Hepatocyte (in vitro differentiated cells): ENCODE results near the gene SLC9A2. TPM values are rescaled to one million over a fixed set of nuclear protein-coding genes. Genes with fewer than 3 reads are reported as not detected.

Source experiments
- DNase-seq: peaks from one replicate; pipeline ENCODE4 v3.0.0-alpha.2; 2016; ENCODE audit warnings: low spot score
- H2AFZ ChIP-seq: fragments of 200-600 bp; sonication (generic); 2 replicates; pipeline ENCODE4 v1.6.0; 2016; ENCODE audit warnings: antibody characterized with exemption, mild to moderate bottlenecking
- H3K27ac ChIP-seq: fragments of 200-600 bp; sonication (generic); 2 replicates; pipeline ENCODE4 v1.5.1; 2016; ENCODE audit warnings: mild to moderate bottlenecking
- H3K27me3 ChIP-seq: fragments of 200-600 bp; sonication (generic); 2 replicates; pipeline ENCODE4 v1.6.1; 2016
- H3K36me3 ChIP-seq: fragments of 200-600 bp; sonication (generic); replicated peaks from 2 replicates; pipeline ENCODE4 v1.5.1; 2016; ENCODE audit warnings: low read depth; ENCODE audit not compliant: insufficient read depth
- H3K4me1 ChIP-seq: fragments of 200-600 bp; sonication (generic); 2 replicates; pipeline ENCODE4 v1.5.1; 2016; ENCODE audit warnings: mild to moderate bottlenecking, moderate library complexity; ENCODE audit not compliant: insufficient read depth
- H3K4me2 ChIP-seq: fragments of 200-600 bp; sonication (generic); 2 replicates; pipeline ENCODE4 v1.6.0; 2016
- H3K4me3 ChIP-seq: fragments of 200-600 bp; sonication (generic); 2 replicates; pipeline ENCODE4 v1.5.1; 2016; ENCODE audit warnings: mild to moderate bottlenecking
- H3K79me2 ChIP-seq: fragments of 200-600 bp; sonication (generic); 2 replicates; pipeline ENCODE4 v1.6.0; 2017; ENCODE audit warnings: mild to moderate bottlenecking
- H3K9me2 ChIP-seq: fragments of 200-600 bp; sonication (generic); replicated peaks from 2 replicates; pipeline ENCODE4 v1.6.0; 2017; ENCODE audit warnings: mild to moderate bottlenecking; ENCODE audit not compliant: insufficient read depth
- H3K9me3 ChIP-seq: fragments of 200-600 bp; sonication (generic); 2 replicates; pipeline ENCODE4 v1.5.1; 2016; ENCODE audit warnings: low read depth, mild to moderate bottlenecking
- H4K20me1 ChIP-seq: fragments of 200-600 bp; sonication (generic); 2 replicates; pipeline ENCODE4 v1.6.0; 2016; ENCODE audit warnings: mild to moderate bottlenecking; ENCODE audit not compliant: insufficient read depth, poor library complexity, severe bottlenecking
- CTCF ChIP-seq: fragments of 200-600 bp; sonication (generic); IDR thresholded peaks from 2 replicates; pipeline ENCODE4 v1.5.1; 2016; ENCODE audit warnings: antibody characterized with exemption, mild to moderate bottlenecking; ENCODE audit not compliant: poor library complexity
- EZH2 ChIP-seq: fragments of 200-600 bp; sonication (generic); IDR thresholded peaks from 2 replicates; pipeline ENCODE4 v1.6.1; 2016; ENCODE audit warnings: antibody characterized with exemption, mild to moderate bottlenecking, borderline replicate concordance
- EZH2phosphoT487 ChIP-seq: fragments of 200-600 bp; sonication (generic); IDR thresholded peaks from one replicate; pipeline ENCODE4 v1.6.1; 2018; ENCODE audit warnings: antibody characterized with exemption, mild to moderate bottlenecking, low read depth, moderate library complexity; ENCODE audit not compliant: unreplicated experiment, severe bottlenecking
- WGBS: methylation state at CpG from one replicate; pipeline ENCODE4 v1.1.6; 2016; ENCODE audit warnings: low lambda C conversion rate; ENCODE audit errors: missing lambda C conversion rate; 5-methylcytosine and 5-hydroxymethylcytosine counted together
- polyA plus RNA-seq: library from polyadenylated mRNA; unstranded; fragments of >200 nt; fragmentation: Nextera tagmentation; extraction: Ambion mirVana; gene quantifications from 2 replicates; pipeline ENCODE4 v1.2.1, GENCODE V29; 2016
- total RNA-seq: library from RNA; depleted of rRNA; stranded (reverse); fragments of >200 nt; gene quantifications from 2 replicates; pipeline ENCODE4 v1.2.3, GENCODE V29; 2014

SLC9A2 gene
- total RNA-seq: 2.1 and 2.7 TPM in 2 replicates
- 0.52 and 1.1 TPM in 2 replicates for polyA plus RNA-seq

DNA sequence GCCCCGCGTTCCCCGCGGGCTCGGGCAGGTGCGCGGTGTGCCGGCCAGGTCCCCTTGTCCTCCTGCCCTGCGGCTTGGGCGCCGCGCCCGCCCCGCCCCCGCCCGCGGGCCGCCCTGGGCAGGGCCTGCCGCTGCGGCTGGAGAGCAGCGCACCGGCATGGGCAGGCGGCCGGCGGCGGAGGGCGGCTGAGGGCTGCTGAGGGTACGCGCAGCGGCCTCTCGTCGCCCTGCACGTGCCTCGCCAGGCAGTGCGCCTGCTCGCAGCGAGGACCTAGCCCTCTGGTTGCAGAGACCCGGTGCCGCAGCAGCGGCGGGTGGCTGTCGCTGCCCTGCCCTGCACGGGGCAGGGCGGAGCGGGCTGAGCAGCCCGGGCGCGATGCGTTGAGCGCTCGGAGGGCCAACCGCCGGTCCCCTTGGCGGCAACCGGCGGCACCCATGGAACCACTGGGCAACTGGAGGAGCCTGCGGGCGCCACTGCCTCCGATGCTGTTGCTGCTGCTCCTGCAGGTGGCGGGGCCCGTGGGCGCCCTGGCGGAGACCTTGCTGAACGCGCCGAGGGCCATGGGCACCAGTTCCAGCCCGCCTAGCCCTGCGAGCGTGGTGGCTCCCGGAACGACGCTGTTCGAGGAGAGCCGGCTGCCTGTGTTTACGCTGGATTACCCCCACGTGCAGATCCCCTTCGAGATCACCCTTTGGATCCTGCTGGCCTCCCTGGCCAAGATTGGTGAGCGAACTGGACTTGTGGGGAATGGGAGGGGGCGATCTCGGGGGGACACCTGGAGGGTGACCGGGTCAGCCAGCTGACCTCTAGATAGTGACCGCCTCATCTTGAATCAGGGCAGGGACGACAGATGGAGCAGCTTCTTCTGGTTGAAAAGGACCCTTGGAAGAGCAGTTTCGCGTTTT, at the start of gene SLC9A2:
Gene SLC9A2 (plus strand): TSS at position 140 of the 906 bp plus-strand sequence. CDS start 296 bp downstream, at position 436.
- H4K20me1 ChIP-seq: no peaks in the 10 kb centered on the region
- H3K27ac ChIP-seq: no peak within 1 kb of the TSS
- no peaks in the 10 kb centered on the region for H3K79me2 ChIP-seq
- peak within 1 kb of the TSS; percentile 55 for H2AFZ ChIP-seq
- no peaks in the 10 kb centered on the region for H3K36me3 ChIP-seq
- peak within 1 kb of the TSS; percentile 95 for H3K4me2 ChIP-seq
- peaks cover 56% of the 10 kb centered on the region for H3K27me3 ChIP-seq
- H3K9me3 ChIP-seq: no peaks in the 10 kb centered on the region
- TF ChIP-seq EZH2 (peak; percentile 33), CTCF (peak; percentile 3), EZH2phosphoT487 (no peak)
- H3K9me2 ChIP-seq: no peaks in the 10 kb centered on the region
- DNase-seq: peak; percentile 72
- WGBS: 4% methylated on average over 47 of the region's 85 CpGs
- peaks cover 16% of the 10 kb centered on the region for H3K4me1 ChIP-seq
- peak within 1 kb of the TSS; percentile 44 for H3K4me3 ChIP-seq

DNA sequence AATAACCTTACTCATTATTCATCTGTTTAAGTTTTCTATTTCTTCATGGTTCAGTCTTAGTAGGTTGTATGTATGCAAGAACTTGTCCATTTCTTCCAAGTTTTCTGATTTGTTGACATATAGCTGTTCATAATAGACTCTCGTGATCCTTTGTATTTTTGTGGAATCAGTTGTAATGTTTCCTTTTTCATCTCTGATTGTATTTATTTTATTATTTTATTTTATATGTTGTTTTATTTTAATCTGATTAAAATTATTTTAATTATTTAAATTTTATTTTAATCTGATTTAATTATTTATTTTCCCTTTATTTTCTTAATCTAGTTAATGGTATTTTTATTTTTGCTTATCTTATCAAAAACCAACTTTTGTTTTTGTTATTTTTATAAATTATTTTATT, 43.5 kb upstream of the SLC9A2 start:
- DNase-seq: no peak
- Histone ChIP-seq H3K4me1 (no peaks in the 10 kb centered on the region), H3K9me3 (no peaks in the 10 kb centered on the region), H4K20me1 (no peaks in the 10 kb centered on the region), H2AFZ (no peak overlapping the region), H3K4me3 (no peak overlapping the region), H3K9me2 (no peaks in the 10 kb centered on the region), H3K27me3 (no peaks in the 10 kb centered on the region), H3K36me3 (no peaks in the 10 kb centered on the region), H3K27ac (no peak overlapping the region), H3K4me2 (no peak overlapping the region), H3K79me2 (no peaks in the 10 kb centered on the region)
- TF ChIP-seq CTCF: no peak
- TF ChIP-seq EZH2phosphoT487: no peak
- no peak for TF ChIP-seq EZH2
- WGBS: 96% methylated on average over 1 of the region's 1 CpG

DNA sequence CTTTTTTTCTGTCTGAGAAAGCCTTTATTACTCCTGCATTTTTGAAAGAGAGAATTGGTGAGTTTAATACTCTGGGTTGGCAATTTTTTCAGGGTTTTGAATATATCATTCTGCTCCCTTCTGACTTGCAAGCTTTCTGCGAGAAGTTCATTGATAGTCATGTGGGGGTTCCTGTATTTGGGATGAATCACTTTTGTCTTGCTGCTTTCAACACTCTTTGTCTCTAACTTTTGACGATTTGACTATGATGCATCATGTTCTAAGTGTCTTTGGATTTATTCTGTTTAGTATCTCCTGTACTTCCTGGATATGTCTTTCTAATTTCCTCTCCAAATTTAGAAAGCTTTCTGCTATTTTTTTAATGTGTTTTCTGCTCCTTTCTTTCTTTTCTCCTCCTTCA, 41.0 kb upstream of the SLC9A2 start:
- DNase-seq: no peak
- no peaks in the 10 kb centered on the region for H3K4me1 ChIP-seq
- H3K4me2 ChIP-seq: no peak overlapping the region
- no peaks in the 10 kb centered on the region for H3K36me3 ChIP-seq
- H3K9me3 ChIP-seq: no peaks in the 10 kb centered on the region
- TF ChIP-seq CTCF (no peak), EZH2phosphoT487 (no peak), EZH2 (no peak)
- H4K20me1 ChIP-seq: no peaks in the 10 kb centered on the region
- WGBS: 98% methylated on average over 2 of the region's 2 CpGs
- H3K79me2 ChIP-seq: no peaks in the 10 kb centered on the region
- H2AFZ ChIP-seq: no peak overlapping the region
- H3K27me3 ChIP-seq: no peaks in the 10 kb centered on the region
- H3K27ac ChIP-seq: no peak overlapping the region
- no peaks in the 10 kb centered on the region for H3K9me2 ChIP-seq
- no peak overlapping the region for H3K4me3 ChIP-seq

GRCh38 chr2:102581911-102582310, 37.4 kb upstream of the SLC9A2 start:
- Histone ChIP-seq H3K79me2 (no peaks in the 10 kb centered on the region), H3K9me3 (no peaks in the 10 kb centered on the region), H3K4me2 (no peak overlapping the region), H3K27me3 (no peaks in the 10 kb centered on the region), H4K20me1 (no peaks in the 10 kb centered on the region), H2AFZ (no peak overlapping the region), H3K27ac (no peak overlapping the region), H3K36me3 (no peaks in the 10 kb centered on the region), H3K9me2 (no peaks in the 10 kb centered on the region), H3K4me1 (peaks cover 12% of the 10 kb centered on the region), H3K4me3 (no peak overlapping the region)
- TF ChIP-seq CTCF (no peak), EZH2phosphoT487 (no peak), EZH2 (no peak)
- DNase-seq: no peak
